HG03378 (cell line): ENCODE results near the gene PCSK2.

Source experiments
- ATAC-seq: cut with Tn5 transposase; IDR thresholded peaks from one replicate; pipeline ENCODE4 v1.9.1; 2021; ENCODE audit warnings: mild to moderate bottlenecking, moderate library complexity; ENCODE audit not compliant: unreplicated experiment

The PCSK2 gene

GRCh38 chr20:17391127-17391771 lies 164.4 kb downstream of the PCSK2 start:
- no peak for ATAC-seq

GRCh38 chr20:17394411-17394810 lies 167.6 kb downstream of the PCSK2 start:
- no peak for ATAC-seq

- no peak for ATAC-seq
These were observed 168.9 kb downstream of the PCSK2 start for GRCh38 chr20:17395729-17396128.

- no peak for ATAC-seq
These were observed 172.6 kb downstream of the PCSK2 start for GRCh38 chr20:17399303-17399985.

- ATAC-seq: no peak
These were observed 176.6 kb downstream of the PCSK2 start for GRCh38 chr20:17403461-17403860.

GRCh38 chr20:17406051-17406590 lies 179.3 kb downstream of the PCSK2 start:
- ATAC-seq: no peak

GRCh38 chr20:17407550-17407949 lies 180.7 kb downstream of the PCSK2 start:
- no peak for ATAC-seq

- ATAC-seq: no peak
These were observed 190.4 kb downstream of the PCSK2 start for GRCh38 chr20:17417225-17417624.

GRCh38 chr20:17418737-17419136 lies 191.9 kb downstream of the PCSK2 start:
- ATAC-seq: no peak

- no peak for ATAC-seq
These were observed 192.7 kb downstream of the PCSK2 start for GRCh38 chr20:17419479-17420041.

GRCh38 chr20:17421493-17421892 lies 194.7 kb downstream of the PCSK2 start:
- no peak for ATAC-seq

GRCh38 chr20:17423782-17424181 lies 196.9 kb downstream of the PCSK2 start:
- ATAC-seq: no peak

- no peak for ATAC-seq
These were observed 200.8 kb downstream of the PCSK2 start for GRCh38 chr20:17427638-17428037.

GRCh38 chr20:17430125-17430950 lies 203.5 kb downstream of the PCSK2 start:
- no peak for ATAC-seq

GRCh38 chr20:17431621-17432364 lies 205.0 kb downstream of the PCSK2 start:
- ATAC-seq: no peak

- ATAC-seq: no peak
These were observed 209.8 kb downstream of the PCSK2 start for GRCh38 chr20:17436664-17437063.

GRCh38 chr20:17437251-17437650 lies 210.4 kb downstream of the PCSK2 start:
- no peak for ATAC-seq

- no peak for ATAC-seq
These were observed 211.7 kb downstream of the PCSK2 start for GRCh38 chr20:17438436-17439039.

- no peak for ATAC-seq
These were observed 212.9 kb downstream of the PCSK2 start for GRCh38 chr20:17439616-17440296.

- ATAC-seq: no peak
These were observed 214.9 kb downstream of the PCSK2 start for GRCh38 chr20:17441745-17442144.
